Epidermal melanocyte (primary cell): ENCODE data around the gene SLC38A6.

Experiments used
- DNase-seq: peaks from one replicate; pipeline ENCODE4 v3.0.0; 2011; ENCODE audit warnings: low spot score; ENCODE audit not compliant: insufficient read length

SLC38A6 gene

DNA sequence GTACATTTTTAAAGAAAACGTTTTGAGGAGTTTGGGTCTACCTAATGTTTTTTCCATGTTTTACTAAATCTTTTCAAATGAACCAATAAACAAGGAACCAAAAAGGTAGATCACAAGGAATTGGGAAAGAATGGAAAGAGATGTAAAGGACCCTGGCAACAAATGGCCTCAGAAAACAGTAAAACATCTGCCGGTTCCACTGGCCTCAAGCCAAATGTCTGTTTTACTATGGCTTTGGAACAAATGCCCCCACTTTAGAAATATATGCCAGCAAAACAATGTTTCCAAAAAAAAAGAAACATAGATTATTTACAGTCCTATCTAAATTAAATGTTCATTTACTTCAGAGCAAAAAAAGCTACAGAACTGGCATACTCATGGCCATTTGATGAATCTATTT, 3.2 kb upstream of the SLC38A6 start:
- no peak for DNase-seq

DNA sequence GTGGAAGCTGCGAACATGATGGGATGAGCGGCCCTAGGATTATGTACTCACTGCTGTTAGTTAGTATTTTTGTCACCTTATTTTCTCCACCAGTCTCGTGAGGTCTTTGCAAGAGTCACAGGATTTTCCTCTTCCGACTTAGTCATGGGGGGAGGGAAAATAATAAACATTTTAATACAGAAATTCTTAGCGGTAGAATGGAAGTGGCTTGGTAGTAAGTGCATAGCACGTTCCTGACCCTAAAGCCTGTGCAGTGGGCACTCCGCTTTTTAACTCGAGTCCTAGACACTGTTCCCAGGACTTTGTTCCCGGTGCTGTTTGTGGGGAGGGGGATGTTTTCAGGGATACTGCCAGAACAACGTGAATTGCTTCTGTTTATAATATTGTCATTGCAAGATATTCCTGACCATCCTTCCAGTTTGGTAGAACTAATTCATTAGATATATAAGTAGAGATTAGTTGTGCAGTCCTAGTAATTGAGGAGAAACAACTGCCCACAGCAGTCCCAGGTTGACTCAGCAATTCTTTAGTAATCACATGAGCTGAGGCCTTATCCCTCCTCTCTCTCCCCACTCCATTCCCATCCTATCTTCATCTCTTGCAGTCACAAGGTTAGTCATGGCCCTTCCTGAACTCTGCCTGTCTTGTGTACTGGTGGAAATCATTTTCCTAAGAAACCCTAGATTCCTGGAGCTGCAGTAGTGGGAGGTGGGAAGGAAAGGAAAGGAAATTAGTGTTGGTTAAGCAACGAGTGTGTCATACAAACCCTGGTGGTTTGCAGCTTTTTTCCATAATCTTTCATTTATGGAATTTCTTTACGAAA, 799 bp downstream of the SLC38A6 start:
- DNase-seq: no peak

DNA sequence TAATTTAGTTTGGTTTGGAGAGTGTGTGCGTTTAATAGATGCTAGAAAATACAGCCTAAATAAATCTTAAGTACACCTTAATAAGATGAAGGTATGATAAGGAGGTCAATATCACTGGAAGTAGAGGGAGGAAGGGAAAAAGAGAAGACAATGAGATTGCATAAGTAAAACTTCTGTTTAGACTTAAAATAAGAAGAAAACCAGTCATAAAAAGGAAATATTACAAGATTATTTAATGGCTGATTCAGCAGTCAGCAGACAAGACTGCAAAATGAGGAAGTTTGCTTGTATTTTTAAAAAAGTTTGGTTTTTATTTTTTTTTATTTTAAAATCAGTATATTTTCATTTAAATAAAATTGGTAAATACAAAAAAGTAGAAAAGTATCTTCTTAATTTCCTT, 3.2 kb downstream of the SLC38A6 start:
- DNase-seq: no peak

DNA sequence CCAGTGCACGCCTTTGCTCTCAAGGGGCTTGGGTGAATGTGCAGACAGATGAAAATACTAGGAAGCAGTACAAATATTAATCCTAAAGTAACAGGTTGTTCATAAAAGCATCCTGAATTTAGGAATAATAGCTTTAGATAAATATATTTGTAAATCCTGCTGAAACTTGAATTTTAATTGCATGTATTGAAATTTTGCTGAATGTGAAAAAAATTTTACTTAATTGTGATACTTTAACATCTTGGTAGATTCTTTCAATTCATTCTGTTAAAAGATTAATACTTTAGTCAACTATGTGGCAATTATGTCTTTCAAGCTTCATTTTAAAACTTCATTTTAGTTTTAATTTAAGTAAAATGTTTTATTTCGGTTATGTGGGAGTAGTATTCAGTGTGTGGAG, 5.5 kb downstream of the SLC38A6 start:
- no peak for DNase-seq

DNA sequence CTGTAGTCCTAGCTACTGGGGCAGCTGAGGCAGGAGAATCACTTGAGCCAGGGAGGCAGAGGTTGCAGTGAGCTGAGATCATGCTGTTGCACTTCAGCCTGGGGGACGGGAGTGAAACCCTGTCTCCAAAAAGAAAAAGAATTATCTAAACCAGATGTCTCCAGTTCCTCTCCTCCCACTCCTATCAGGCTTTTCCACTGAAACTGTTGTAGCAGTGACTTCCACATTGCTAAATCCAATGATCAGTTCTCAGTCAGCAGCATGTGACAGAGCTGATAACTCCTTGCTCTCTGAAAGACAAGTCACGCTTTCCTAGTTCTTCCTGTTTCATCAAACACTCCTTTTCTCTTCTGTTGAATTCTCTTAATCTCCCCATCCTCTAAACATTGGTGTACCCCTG, 8.6 kb downstream of the SLC38A6 start:
- DNase-seq: no peak

DNA sequence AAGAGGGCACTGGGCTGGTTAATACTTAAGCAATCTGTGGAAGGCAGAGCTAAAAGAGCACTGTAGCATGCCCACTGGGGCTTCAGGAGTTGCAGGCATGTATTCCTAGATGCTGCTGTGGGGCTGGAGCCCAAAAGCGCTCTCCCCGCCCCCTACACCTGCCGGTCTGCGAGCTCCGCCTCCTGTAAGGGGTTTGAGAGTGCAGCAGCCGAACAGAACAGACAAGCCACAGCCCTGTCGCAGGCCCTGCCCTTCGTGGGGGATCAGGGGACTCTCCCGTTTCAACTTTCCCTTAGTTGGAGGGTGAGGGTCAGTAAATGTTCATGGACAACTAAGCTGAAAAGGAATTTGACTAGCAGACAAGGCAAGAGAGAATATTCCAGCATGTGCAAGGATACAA, 17.6 kb downstream of the SLC38A6 start:
- DNase-seq: no peak

DNA sequence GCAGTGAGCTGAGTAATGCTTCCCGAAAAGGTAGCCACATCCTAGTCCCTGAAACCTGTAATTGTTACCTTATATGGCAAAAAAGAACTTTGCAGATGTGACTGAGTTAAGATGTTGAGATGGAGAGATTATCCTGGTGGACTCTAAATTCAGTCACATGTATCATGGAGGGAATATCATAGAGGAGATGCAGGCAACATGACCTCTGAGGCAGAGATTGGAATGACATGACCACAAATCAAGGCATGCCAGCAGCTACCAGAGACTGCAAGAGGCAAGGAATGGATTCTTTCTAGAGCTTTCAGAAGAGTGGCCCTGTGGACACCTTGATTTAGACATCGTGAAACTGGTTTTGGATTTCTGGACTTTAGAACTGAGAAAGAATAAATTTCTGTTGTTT, 18.5 kb downstream of the SLC38A6 start:
- DNase-seq: no peak

DNA sequence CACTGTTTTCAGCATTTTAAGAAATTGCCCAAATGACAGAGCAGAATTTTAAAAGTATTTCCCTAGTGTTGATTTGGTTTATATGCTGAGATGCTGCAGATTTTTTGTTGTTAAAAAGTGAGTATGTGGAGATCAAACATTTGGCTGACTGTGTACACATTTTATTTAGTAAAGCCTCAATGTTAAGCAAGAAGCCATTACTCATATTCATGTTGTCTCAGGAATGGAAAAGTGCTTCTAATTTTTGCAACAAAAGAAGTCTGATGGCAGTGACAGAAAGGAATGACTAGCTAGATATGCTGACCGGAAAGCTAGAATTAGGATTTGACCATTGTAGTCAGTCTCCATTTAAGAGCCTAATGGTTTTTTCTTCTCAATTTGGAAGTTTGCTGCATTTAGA, 22.5 kb downstream of the SLC38A6 start:
- no peak for DNase-seq

DNA sequence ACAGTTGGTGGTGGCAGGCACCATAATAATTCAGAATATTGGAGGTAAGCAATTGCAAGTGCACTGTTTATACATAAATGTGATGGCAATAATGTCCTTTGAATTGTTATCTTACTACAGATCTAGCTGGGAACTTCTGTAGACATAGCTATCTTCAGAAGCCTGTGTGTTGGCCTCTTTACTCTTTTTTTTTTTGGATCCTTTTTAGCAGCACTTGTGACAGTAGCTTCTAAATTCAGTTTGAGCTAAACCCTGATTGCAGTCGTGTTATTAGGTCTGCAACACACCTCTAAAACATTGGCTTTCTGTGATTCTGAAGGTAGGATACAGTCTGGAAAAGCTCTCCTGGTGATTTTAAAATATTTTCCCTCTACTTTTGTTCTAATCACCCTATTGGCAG, 38.5 kb downstream of the SLC38A6 start:
- no peak for DNase-seq

DNA sequence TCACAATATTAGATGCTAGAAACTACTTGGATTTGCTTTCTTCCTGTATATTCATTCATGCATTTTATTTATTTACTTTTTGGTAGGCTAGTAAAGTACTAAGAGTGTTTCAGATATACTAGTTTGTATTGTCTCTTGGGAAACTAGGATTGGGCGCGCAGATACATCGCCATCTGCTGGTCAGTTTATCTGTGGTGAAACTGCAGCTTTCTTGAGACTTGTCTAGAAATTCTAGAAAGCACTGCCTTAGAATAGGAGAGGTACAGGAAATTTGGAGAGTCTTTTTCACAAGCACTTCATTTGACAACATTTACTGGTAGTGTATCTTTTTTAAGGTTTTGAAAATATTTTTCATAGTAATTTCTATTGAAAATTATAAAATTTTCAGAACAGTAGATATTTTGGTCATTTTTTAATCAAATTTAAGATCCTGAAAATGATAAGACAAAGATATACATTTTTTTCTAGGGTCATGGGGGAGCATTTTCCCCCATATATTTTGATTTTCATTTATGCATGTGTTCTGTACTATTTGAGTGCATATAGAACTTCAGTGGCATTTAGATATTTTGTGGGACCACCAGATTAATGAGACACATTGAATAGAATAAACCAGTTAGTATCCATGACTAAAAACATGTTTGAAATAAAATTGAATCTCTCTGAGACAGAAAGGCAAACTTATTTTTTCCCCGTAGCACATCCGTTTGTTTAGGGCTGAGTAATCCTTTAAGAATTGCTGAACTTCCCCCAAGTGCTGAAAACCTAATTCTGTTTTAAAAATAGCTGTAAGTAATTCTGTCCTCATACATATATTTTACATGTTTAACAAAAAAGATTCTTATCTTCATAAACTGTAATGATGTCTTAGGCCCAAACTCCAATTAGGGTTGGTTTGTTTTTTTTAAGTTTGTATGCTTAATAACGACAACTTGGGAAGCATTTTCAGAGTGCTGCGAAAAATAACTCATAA, 44.5 kb downstream of the SLC38A6 start:
- DNase-seq: peak; percentile 46

DNA sequence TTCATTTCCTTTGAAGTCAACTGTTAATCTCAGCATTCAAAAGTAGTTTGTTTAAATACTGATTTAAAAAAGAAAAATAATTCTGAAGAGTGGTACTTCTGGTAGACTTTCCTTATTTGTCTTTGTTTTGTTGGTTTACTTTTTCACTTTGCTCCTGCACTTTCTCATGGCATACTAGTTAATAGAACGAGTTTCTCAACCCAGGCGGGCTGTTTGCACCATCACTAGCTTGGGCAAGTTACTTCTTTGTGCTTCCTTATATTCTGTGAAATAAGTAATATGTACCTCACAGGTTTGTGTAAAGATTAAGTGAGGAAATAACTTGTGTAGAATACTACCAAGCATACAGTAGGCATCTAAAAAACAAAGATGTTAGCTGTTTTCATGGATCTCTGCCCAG, 45.5 kb downstream of the SLC38A6 start:
- DNase-seq: no peak

DNA sequence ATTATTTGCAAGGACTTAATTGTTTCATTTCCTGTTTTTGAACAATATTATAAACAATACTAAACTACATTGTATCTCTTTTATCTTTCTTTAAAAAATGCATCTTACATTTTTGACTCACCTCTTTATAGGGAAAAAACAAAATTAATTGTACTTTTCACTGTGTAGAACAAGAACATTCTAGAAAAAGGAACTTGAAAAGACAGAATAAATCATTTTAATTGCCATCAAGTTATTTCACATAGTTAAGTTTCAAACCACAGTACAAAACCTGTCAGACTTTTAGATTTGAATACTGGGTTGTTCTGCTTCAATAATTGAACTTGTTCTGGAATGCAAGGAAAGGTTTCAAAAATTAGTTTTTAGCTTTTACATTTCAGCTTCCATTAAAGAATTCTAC, 50.0 kb downstream of the SLC38A6 start:
- no peak for DNase-seq

DNA sequence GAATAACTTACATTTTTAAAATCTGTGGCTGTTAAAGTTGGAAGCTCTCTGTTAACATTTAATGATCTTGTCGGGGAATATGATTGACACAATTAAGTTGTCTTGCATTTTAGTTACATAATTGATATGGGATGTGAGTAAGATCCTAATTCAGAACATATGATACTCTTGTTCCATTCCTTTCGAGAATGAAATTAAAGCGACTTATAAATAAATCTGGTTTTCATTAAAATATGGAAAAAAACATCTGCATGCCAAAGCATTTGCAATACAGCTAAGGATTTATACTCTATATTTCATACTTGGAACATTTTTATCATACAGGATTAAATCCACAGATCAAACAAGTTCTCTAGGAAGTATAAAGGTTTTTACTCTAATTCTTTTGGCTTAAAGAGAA, 52.0 kb downstream of the SLC38A6 start:
- DNase-seq: no peak

DNA sequence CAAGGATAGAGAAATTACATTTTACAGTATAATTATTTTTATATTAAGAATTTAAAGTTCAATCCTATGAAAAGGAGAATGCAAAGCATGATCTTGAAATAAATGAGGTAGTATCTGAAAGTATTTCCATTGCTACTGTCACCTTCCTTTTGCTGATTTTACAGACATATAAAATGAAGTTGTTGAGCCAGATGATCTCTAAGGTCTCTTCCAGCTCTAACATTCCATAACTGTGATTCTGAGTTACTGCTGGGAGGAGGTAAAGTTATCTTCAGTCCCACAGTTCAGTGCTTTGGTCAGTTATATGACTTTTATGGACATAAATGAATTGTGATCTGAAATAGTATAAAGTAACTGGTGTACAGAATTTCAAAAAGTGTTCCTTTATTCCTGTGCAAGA, 52.8 kb downstream of the SLC38A6 start:
- DNase-seq: no peak

DNA sequence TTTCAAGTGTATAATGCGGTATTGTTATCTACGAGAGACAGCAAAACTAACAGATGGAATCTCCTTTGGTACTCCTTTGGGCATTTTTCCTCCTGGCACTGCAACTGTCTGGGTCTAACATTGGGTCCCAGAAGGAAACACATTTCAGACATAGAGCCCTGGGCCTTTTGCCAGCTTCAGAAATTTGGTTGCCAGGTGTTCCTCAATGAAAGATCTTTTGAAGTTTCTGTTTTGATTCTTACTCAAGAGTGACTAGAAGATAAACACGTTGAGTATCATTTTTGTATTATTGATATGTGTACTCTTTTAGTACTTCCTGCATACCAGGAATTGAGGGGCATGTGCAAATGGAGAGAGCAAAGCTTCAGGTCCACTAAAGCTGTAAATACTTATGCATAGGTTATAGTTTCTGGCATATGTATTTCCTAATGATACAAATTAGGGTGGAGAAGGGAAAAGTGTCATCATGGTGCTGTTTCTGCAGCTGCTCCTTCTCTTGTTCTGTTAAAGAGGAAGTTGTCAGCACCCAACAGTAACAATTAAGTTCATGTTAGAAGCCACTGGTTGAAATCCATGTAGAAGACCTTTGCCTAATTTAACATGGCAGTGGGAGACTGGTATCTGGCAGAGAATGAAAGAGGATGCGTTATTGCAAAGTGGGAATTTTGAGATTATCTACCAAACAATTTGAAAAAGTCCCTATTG, 53.5 kb downstream of the SLC38A6 start:
- no peak for DNase-seq

DNA sequence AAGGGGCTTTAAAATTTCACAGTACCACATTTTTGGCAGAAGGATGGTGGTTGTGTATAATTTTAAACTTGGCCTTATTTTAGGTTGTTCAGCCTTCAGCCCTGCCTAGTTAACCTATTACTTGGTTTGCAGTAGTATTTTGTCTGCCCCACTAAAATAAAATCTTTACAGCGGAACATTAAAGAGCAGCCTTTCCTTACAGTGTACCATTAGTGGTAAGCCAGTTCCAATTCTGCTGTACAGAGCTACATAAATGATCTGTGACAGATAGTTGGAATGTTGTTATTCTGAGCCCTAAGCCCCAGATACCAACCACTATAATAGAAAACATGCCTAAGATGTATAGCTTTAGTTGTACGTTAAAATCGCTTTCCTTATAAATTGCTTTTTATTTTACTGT, 56.2 kb downstream of the SLC38A6 start:
- no peak for DNase-seq

DNA sequence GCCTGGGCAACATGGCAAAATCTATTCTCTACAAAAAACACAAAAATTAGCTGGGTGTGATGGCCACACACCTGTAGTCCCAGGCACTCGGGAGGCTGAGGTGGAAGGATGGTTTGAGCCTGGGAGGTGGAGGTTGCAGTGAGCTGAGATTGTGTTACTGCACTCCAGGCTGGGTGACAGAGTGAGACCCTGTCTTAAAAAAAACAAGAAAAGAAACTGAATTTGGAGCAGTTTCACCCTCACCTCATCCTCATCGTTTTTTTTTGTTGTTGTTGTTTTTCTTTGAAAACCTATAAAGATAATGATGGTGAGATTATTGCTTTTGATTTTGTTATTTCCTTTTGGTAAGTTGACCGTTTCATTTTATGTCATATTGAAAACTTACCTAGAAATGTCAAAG, 60.7 kb downstream of the SLC38A6 start:
- DNase-seq: no peak

DNA sequence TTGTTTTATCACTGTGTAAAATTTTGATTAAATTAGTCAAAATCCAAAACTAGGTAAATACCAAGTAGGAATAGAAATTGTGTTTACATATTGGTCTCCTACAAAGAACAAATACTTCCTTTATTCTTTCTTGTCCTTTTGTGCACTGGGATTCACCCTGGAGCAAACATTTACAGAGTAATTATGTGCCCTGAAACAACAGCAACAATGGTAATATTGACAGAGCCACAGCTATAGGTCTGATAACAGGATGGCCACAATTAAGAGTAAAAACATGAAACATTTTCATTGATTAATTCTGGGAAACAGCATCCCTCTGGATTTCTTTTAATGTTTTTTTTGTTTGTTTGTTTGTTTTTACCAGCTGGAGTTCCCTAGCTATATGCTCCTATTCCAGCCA, 61.2 kb downstream of the SLC38A6 start:
- no peak for DNase-seq

DNA sequence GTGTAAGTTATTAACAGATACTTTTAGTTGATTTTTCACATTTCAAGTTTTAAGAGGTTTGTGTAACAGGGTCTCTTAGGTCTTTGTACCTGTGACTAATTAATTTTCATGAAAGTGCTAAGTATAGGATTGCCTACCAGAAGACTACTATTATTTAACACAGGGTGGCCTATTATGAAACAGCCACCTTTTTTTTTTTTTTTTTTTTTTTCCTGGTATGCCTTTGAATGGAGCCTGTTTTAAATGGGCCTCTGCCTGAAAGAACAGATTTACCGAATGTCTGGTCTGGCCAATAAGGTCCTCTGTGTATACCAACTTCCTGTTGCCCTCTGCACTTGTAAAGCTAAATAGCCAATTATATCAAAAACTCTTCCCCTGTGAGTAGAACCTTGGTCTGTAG, 62.5 kb downstream of the SLC38A6 start:
- DNase-seq: no peak

DNA sequence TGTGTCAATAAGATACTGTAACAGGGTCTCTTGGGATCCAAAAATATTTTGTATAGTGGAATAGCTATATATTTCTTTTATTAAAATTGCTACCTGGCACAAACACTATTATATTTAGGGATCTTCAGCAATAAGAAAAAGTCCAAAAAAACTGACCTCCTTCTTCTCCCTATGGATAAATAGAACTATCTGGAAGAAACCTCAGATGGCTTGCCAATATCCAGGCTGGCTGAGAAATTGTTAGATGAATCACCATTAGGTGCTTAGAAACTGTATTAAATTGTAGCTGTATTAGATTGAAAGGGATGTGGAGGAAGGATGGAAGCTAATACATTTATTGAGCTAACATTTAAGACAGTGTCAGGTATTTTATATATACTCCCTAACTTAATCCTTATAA, 66.0 kb downstream of the SLC38A6 start:
- no peak for DNase-seq

DNA sequence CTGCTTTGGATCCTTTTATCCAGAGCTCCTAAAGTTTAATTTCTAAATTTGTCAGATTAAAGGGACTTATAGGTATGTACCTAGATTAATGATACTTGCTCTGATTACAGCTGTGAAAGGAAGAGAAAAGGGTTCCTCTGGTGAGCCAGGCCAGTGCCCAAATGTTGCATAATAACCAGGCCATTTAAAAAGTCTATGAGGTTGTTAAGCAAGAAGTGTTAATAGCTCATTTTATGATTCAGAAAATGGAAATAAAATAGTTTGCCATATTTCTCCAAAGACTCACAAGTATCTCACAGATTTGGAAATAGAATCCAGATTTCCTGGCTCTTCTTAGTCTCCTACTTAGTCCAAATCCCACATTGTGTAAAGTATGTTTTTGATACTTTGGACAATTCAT, 67.6 kb downstream of the SLC38A6 start:
- no peak for DNase-seq

DNA sequence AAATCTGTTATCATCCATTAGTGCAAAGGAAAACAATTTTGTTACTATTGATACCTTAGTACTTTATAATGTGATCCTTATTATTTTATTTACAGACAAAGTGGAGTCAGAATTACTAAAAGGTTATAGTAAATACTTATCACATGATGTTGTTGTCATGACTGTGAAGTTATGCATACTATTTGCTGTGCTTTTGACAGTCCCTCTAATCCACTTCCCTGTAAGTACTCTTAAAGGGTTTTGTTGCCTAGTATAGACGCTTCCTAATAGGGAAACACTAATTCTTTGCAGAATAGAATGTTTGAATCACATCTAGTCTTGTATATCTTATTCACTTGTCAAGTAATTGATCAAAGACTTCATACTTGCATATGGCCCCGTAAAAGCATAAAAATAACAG, 69.4 kb downstream of the SLC38A6 start:
- no peak for DNase-seq
